GM18951 (cell line): ENCODE measurements around the gene SMIM11.
"Not testable (repeated sequence)": the region's sequence is repeated elsewhere in the genome, so short reads cannot be mapped to it uniquely, and the experiment has no call there.

ENCODE experiments used
- POLR2A ChIP-seq: IDR thresholded peaks from 4 replicates; pipeline ENCODE4 v1.6.1; 2011; ENCODE audit warnings: mild to moderate bottlenecking; ENCODE audit not compliant: insufficient read length, insufficient read depth; ENCODE audit errors: extremely low read depth
- in situ Hi-C: fragments of 300-500 bp; cut with MboI; formaldehyde crosslinking; loops from one replicate; pipeline ENCODE4 v1.12.0; 2022; ENCODE audit warnings: low sequenced_read_pairs, mixed read lengths, inconsistent platforms; ENCODE audit not compliant: unreplicated experiment

Gene SMIM11

GRCh38 chr21:34362670-34363069 lies 12.6 kb upstream of the SMIM11 start:
- TF ChIP-seq POLR2A: no peak
- in situ Hi-C loops: no loop called here

DNA sequence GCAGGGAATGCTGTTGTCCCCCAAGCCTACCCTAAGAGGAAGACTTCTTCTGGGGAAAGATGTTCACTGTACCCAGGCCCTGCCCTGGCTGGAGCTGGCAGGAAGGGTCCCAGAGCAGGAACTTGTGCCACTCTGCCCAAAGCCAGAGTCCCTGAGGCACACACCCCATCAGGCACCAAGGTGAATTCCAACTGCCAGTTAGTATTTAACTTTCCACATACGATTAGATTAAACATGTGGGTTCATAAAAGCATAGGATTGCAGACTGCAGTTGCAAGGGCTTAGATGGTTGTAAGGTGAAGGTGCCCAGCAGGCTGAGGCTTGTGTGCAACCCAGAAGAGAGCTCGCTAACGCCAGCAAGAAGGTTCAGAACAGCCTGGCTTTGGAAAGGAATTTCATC lies 11.6 kb upstream of the SMIM11 start, which contains the start of gene KCNE2:
KCNE2 (plus strand) TSS at position 274 of the 400 bp plus-strand sequence. CDS start 6,473 bp downstream, outside the sequence.
- no peak for TF ChIP-seq POLR2A
- in situ Hi-C loops: no loop called here

DNA sequence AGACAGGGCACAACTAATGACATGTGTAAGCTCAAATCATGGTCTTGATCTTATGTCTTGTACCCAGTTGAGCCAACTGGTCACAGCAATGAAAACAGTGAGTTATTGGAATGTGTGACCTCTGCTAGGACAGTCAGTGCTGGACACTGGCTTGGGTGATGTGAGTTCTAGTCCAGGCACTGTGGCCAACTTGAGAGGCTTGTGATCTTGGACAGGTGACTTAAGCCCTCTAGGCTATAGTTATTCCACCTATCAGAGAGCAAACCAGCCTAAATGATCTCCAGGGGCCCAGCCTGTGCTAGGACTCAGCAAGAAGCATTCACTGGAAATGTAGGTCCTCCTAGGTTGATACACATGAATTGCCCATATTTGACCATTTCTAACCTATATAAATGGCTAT lies 10.4 kb upstream of the SMIM11 start:
- no peak for TF ChIP-seq POLR2A
- in situ Hi-C loops: no loop called here

DNA sequence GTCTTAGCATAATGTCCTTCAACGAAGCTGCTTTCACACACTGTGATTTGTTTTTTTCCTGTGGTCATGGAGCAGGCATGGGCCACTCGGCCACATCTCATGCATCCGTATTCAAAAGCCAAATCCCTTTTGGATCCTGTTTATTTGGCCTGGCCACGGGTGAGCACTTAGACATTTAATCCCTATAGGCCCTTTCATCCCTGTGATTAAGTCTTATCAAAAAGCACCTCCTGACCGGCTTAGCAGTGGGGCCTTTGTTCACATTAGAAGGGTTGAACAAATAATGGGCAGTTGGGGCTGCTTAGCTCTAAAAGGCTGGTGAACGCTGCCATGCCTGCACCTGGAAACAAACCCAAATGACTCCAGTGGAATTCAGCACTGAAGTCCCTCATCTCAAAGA lies 9.5 kb upstream of the SMIM11 start:
- TF ChIP-seq POLR2A: no peak
- in situ Hi-C loops: no loop called here

DNA sequence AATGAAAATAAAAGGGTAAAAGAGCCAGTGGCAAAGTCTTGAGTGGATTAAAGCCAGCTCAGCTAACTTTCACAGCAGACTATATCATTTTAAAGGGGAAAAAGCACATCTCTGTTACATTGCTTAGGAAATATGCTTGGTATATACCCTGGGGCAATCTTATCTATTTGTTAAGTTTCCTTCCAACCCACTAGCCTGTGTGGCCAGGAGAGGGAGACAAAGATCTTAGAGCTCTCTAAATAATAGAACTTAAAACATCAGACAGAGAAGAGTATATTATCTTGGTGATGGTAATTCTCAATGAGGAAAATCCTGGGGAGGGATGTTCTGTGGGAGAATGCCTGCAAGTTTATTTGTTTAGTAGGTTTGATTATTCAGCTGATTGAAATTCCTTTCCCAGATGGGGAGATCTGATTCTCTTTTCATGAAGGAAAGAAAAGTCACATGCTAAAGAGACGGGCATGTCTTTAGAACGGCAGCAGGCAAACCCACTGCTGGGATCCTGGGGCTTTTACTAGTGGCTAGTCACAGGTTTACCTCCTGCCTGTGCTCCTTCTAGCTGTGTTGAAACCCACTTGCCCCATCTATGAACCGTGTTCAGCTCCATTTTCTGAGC lies 7.9 kb upstream of the SMIM11 start:
- no peak for TF ChIP-seq POLR2A
- in situ Hi-C loops: no loop called here

DNA sequence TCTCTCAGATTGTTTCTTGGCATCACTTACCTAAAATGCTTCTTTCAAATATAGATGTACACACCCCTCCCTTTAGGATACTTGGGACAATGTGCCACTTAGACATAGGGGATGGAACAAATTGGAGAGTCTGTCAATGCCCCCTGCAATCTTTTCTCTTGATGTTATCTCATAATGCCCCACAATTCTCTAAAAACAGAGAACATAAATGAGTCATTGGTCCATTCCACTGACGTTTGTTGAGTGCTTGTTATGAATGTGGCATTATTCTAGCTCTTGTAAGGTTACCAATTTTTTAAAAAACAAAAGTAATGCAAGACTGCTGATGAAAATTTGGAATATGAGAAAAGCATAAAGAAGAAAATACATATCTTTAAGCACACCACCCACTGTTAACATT lies 5.6 kb upstream of the SMIM11 start:
- in situ Hi-C loops: no loop called here
- no peak for TF ChIP-seq POLR2A

DNA sequence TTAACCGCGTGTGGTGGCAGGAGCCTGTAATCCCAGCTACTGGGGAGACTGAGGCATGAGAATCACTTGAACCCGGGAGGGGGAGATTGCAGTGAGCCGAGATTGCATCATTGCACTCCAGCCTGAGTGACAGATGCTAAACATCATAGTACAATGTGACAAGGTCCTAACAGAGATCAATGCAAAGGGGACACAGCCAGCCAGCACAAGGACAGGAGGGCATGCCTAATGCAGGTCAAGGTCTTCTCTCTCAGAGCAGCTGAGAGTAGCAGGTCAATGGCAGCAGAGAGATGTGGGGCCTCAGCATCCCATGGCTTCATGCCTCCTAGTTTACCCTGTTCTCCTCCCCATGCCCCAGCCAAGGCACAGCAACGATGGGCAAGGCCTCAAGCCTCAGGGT lies 3.0 kb upstream of the SMIM11 start:
- TF ChIP-seq POLR2A: no peak
- in situ Hi-C loops: no loop called here

- in situ Hi-C loops: not testable (repeated sequence)
Observed at GRCh38 chr21:34374462-34374861, 845 bp upstream of the SMIM11 start.

- in situ Hi-C loops: not testable (repeated sequence)
Observed at GRCh38 chr21:34375619-34375972, 289 bp downstream of the SMIM11 start.

GRCh38 chr21:34383138-34383537 lies 7.8 kb downstream of the SMIM11 start:
- in situ Hi-C loops: not testable (repeated sequence)

DNA sequence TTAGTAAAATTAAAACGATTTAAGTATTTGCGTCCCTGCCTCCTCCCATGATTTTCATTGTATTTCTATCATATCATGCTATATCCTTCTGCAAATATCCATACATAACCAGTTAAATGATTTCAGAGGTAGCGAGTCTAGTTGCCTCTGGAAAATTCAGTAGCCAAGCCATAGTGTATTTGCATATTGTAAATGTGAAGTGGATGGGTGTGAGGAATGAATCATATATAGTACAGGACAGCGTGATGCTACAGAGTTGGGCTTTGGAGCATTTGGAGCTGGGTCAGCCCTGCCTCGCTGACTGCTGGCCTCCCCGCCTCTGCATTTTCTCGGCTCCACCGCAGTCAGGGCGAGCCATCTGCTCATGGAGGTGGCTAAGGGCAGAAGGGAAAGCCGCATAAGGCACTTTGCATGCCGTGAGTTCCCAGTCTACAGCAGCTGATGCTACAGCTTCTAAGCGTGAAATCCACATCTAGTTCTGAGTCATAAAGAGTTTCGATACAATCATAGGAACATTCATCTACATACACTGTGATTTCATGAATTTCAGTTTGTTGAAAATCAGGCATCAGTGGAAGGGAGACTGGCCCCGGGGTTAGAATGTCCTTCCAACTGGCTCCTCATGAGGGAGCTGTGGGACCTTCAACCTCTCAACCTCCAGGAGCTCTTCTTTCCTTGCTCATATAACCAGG lies 8.6 kb downstream of the SMIM11 start:
- in situ Hi-C loops: not testable (repeated sequence)

DNA sequence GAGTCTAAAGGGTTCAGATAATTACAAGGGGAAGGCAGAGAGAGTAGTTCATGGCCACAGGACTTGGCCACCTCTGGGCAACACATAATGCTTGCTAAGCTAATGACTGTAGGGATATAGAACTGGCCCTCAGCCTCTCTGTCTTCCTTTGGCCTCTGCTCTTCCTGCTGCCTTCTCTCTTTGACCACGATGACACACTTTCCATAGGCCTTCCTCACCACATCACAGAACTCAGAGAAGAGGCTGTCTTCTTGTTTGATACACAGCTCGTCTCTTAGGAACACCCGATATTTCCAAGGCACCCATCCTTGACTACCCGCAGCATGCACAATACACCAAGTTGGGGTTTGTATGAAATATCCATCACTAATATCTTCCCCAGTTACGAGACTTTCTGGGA lies 25.2 kb downstream of the SMIM11 start:
- in situ Hi-C loops: not testable (repeated sequence)

GRCh38 chr21:34404742-34405141 lies 29.4 kb downstream of the SMIM11 start:
- in situ Hi-C loops: not testable (repeated sequence)

DNA sequence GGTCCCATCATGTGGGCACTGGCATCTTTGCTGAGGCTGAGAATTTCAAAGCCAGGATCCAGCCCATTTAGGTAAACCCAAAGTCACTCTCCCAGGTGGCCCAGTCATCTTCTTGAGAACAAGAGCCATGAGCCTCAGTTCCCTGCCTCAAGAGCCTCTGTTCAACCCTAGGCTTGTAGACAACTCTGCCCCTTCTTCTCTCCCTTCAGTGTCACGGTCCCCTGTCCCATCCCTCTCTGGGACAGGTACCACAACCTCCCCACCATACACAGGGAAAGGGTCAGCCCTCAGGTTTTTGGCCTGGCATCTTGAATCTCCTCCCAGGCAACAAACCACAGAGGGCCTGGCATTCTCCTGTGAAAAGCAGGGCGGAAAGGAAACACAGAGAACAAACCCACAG lies 30.4 kb downstream of the SMIM11 start:
- in situ Hi-C loops: not testable (repeated sequence)

DNA sequence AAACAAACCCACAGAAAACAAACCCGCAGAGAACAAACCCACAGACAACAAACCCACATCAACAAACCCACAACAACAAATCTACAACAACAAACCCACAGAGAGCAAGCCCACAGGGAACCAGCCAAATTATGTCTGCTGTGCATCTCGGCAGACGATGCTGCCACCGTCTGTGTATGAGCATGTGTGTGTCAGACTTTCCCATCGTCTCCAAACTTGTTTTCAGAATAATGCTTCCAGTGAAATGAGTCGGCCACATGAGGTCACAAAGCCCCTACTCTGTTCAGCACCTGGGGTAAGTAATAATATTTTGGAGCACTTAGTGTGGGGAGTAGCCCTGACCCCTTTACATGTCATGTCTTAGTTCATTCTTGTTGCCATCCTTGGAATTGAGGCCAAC lies 30.8 kb downstream of the SMIM11 start:
- in situ Hi-C loops: not testable (repeated sequence)

GRCh38 chr21:34406676-34407075 lies 31.4 kb downstream of the SMIM11 start:
- in situ Hi-C loops: not testable (repeated sequence)

- in situ Hi-C loops: not testable (repeated sequence)
Observed at GRCh38 chr21:34407294-34407693, 32.0 kb downstream of the SMIM11 start.

DNA sequence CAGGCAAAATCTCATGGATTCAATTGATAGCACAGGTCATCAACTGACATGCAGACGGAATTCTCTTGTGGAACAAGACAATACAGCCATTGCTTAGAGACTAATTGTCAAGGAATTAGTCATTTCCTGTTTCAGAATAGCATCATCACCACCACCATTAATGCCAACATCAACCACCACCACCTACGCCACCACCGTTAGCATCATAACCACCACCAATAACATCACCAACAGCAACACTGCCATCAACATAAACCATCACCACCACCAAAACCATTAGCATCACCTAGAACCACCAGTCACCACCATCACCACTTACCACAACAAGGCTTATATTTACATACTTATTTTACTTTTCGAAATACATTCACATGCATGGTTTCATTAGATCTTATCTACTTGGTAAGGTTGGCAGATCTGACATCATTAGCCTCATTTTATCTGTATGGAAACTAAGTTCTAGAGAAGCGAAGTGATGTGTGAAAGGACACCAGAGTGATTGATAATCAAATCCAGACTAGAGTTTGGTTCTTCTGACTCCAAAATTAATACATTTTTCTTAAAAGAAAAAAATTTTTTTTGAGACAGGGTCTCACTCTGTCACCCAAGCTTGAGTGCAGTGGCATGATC lies 42.3 kb downstream of the SMIM11 start:
- in situ Hi-C loops: not testable (repeated sequence)

DNA sequence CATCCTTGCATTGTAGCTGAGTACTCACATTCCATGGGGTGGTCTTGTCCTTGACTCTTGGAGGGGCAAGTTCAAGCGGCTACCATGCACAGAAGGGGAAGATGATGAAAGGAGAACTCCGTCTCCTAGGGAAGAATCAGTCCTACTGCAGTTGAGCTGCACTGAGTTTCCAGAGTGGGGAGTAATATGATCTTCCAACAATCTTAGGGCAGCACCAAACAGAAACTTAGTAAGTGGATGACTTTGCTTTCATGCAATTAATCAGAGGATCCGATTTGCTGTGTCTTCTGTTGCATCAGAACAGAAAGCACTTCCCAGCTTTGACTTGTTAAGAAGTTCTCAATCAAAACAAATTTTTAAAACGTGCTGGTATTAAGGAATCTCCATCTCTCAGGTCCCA lies 48.5 kb downstream of the SMIM11 start, which contains the start of gene SMIM34:
SMIM34 (minus strand) TSS at position 147 of the 400 bp plus-strand sequence; CDS start at position 35, 112 bp downstream.
- in situ Hi-C loops: not testable (repeated sequence)

DNA sequence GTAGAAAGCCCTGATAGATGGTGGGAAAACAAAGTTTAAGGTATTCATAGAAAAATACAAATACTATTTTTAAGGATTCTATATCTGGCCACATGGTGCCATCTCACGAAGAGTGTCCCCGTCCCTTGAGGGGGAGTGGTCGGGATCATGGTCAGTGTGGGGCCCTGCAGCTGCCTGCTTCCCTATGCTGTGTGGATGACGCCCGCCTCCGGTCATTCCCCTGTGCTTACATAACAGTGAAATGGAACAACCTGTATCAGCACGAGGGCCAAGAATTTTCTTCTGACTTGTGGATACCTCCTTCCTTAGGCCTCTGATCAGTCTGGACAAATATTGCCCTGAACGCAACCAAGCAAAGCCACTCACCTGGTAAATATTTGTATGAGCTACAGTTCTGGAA lies 52.0 kb downstream of the SMIM11 start:
- in situ Hi-C loops: not testable (repeated sequence)
